GM19193 (cell line): ENCODE measurements around the gene TROAP.

ENCODE experiments used
- POLR2A ChIP-seq: IDR thresholded peaks from 4 replicates; pipeline ENCODE4 v1.6.1; 2011; ENCODE audit not compliant: insufficient read depth, insufficient read length; ENCODE audit errors: extremely low read depth

The TROAP gene

GRCh38 chr12:49322708-49323523 is at the start of gene TROAP:
TSS of gene TROAP (plus strand) at chr12:49323255. CDS start at chr12:49323609, 354 bp downstream.
- peak; percentile 90 for TF ChIP-seq POLR2A

- peak; percentile 45 for TF ChIP-seq POLR2A
These were observed 49.2 kb upstream of the TROAP start for GRCh38 chr12:49273726-49274395.

- no peak for TF ChIP-seq POLR2A
These were observed 48.5 kb upstream of the TROAP start for GRCh38 chr12:49274396-49275069.

GRCh38 chr12:49276304-49277290 is 46.5 kb upstream of the TROAP start:
- no peak for TF ChIP-seq POLR2A

- TF ChIP-seq POLR2A, result no peak
These were observed 45.6 kb upstream of the TROAP start for GRCh38 chr12:49277466-49277865.

- no peak for TF ChIP-seq POLR2A
These were observed 43.3 kb upstream of the TROAP start for GRCh38 chr12:49279706-49280159.

GRCh38 chr12:49282302-49282701 is 40.8 kb upstream of the TROAP start:
- no peak for TF ChIP-seq POLR2A

GRCh38 chr12:49283541-49284429 is 39.3 kb upstream of the TROAP start:
- no peak for TF ChIP-seq POLR2A

GRCh38 chr12:49284672-49285071 is 38.4 kb upstream of the TROAP start:
- TF ChIP-seq POLR2A, result no peak

- no peak for TF ChIP-seq POLR2A
These were observed 35.2 kb upstream of the TROAP start for GRCh38 chr12:49287876-49288275.

GRCh38 chr12:49288412-49288853 is 34.6 kb upstream of the TROAP start:
- no peak for TF ChIP-seq POLR2A

GRCh38 chr12:49288922-49289555 is 34.0 kb upstream of the TROAP start:
- TF ChIP-seq POLR2A, result no peak

- TF ChIP-seq POLR2A, result no peak
These were observed 30.4 kb upstream of the TROAP start for GRCh38 chr12:49292729-49293055.
